ENCODE measurements around the gene NSFL1C. TPM values are rescaled to one million over a fixed set of nuclear protein-coding genes. Genes with fewer than 3 reads are reported as not detected.

NSFL1C gene
- total RNA-seq, 2 donors from 2014 or later = 43.0 to 54.5 TPM

GRCh38 chr20:1456300-1456699 lies 10.3 kb downstream of the NSFL1C start:
- intact Hi-C loops (cut with DNase I) = no loop called here
- peaks cover 11 to 30% of the 10 kb centered on the region in 2 donors for H3K36me3 ChIP-seq

GRCh38 chr20:1450926-1451491 lies 15.6 kb downstream of the NSFL1C start:
- intact Hi-C loops (cut with DNase I) = no loop called here
- H3K27ac ChIP-seq = no peak overlapping the region
- H3K36me3 ChIP-seq = peaks cover 24 to 28% of the 10 kb centered on the region in 2 donors
- TF ChIP-seq POLR2A (IDR thresholded peaks at IDR 0.05) = no peak
- TF ChIP-seq, protein P1, sequence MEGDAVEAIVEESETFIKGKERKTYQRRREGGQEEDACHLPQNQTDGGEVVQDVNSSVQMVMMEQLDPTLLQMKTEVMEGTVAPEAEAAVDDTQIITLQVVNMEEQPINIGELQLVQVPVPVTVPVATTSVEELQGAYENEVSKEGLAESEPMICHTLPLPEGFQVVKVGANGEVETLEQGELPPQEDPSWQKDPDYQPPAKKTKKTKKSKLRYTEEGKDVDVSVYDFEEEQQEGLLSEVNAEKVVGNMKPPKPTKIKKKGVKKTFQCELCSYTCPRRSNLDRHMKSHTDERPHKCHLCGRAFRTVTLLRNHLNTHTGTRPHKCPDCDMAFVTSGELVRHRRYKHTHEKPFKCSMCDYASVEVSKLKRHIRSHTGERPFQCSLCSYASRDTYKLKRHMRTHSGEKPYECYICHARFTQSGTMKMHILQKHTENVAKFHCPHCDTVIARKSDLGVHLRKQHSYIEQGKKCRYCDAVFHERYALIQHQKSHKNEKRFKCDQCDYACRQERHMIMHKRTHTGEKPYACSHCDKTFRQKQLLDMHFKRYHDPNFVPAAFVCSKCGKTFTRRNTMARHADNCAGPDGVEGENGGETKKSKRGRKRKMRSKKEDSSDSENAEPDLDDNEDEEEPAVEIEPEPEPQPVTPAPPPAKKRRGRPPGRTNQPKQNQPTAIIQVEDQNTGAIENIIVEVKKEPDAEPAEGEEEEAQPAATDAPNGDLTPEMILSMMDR (IDR thresholded peaks at IDR 0.05) = no peak
- TF ChIP-seq POLR2AphosphoS5 (IDR thresholded peaks at IDR 0.05) = no peak
- no peak overlapping the region for H3K4me3 ChIP-seq
- no peaks in the 10 kb centered on the region for H3K27me3 ChIP-seq (replicated peaks; ENCODE audit: insufficient read depth)
- DNase-seq (ENCODE audit: low spot score) = no peak
- H3K9me3 ChIP-seq = no peaks in the 10 kb centered on the region
- H3K4me1 ChIP-seq (replicated peaks) = no peaks in the 10 kb centered on the region

More at GRCh38 chr20:1456300-1456699, 10.3 kb downstream of the NSFL1C start:
- WGBS = 94% methylated on average over 5 of the region's 5 CpGs
- no peak for TF ChIP-seq POLR2A (IDR thresholded peaks at IDR 0.05)
- H3K27ac ChIP-seq = no peak overlapping the region
- H3K9me3 ChIP-seq = no peaks in the 10 kb centered on the region
- no peak overlapping the region for H3K4me3 ChIP-seq
- no peak for DNase-seq (ENCODE audit: low spot score)
- no peaks in the 10 kb centered on the region for H3K27me3 ChIP-seq (replicated peaks; ENCODE audit: insufficient read depth)
- H3K4me1 ChIP-seq (replicated peaks) = no peaks in the 10 kb centered on the region

DNA sequence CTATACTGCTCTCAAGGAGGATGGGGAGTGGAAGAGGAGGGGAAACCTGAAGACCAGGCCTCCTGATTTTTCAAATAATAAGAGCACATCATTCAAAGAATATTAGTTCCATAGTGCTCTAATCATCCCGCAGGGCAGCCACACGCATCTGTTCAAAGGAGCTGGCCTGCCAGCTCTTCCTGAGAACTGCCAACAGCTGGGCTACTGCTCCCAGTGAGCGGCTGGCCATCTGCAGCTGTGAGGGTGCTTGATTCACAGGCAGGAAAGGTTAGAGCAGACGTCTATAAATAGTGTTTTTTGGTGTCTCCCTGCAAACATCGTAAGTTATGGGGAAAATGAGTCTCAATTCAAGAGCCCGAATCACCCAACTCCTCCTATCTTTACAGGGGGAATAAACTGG lies 17.3 kb downstream of the NSFL1C start:
- no peak for DNase-seq (ENCODE audit: low spot score)
- no peaks in the 10 kb centered on the region for H3K27me3 ChIP-seq (replicated peaks; ENCODE audit: insufficient read depth)
- peaks cover 28 to 44% of the 10 kb centered on the region in 2 donors for H3K36me3 ChIP-seq
- no peak for TF ChIP-seq POLR2AphosphoS5 (IDR thresholded peaks at IDR 0.05)
- TF ChIP-seq POLR2A (IDR thresholded peaks at IDR 0.05) = no peak
- TF ChIP-seq, protein P1 (IDR thresholded peaks at IDR 0.05) = no peak
- no peaks in the 10 kb centered on the region for H3K9me3 ChIP-seq
- no peaks in the 10 kb centered on the region for H3K4me1 ChIP-seq (replicated peaks)
- intact Hi-C loops (cut with DNase I) = no loop called here
- 92% methylated on average over 6 of the region's 6 CpGs for WGBS
- no peak overlapping the region for H3K27ac ChIP-seq
- H3K4me3 ChIP-seq = no peak overlapping the region

DNA sequence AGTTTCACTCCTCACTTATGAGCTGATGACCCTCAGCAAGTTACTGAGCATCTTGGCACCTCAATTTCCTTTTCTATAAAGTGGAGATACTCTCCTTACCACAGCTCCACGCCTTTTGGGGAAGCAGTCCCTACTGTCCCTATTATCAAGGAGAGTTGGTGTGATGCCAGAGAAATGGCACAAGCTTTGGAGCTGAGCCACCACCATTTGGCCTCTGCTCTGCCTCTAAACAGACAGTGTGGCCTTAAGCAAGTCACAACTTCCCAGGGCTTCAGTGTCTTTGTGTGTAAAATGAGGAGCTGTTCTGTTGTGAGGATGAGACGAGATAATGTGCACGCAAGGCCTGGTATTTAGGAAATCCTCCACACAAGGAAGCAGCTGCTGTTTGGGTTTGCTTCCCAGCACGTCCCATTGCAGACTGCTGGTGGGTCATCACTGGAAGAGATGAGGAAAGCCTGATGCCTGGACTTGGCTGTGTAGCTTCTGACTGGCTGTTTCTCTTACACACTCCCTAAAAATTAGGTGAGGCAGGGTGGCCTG lies 18.5 kb downstream of the NSFL1C start:
- H3K27ac ChIP-seq = no peak overlapping the region
- peaks cover 28 to 49% of the 10 kb centered on the region in 2 donors for H3K36me3 ChIP-seq
- no peak for DNase-seq (ENCODE audit: low spot score)
- H3K4me1 ChIP-seq (replicated peaks) = no peaks in the 10 kb centered on the region
- no peaks in the 10 kb centered on the region for H3K27me3 ChIP-seq (replicated peaks; ENCODE audit: insufficient read depth)
- TF ChIP-seq, protein P1 (IDR thresholded peaks at IDR 0.05) = no peak
- TF ChIP-seq POLR2AphosphoS5 (IDR thresholded peaks at IDR 0.05) (no peak), POLR2A (IDR thresholded peaks at IDR 0.05) (no peak)
- H3K9me3 ChIP-seq = no peaks in the 10 kb centered on the region
- 89% methylated on average over 4 of the region's 4 CpGs for WGBS
- intact Hi-C loops (cut with DNase I) = no loop called here
- H3K4me3 ChIP-seq = no peak overlapping the region

GRCh38 chr20:1446536-1446935 lies 20.1 kb downstream of the NSFL1C start:
- DNase-seq (ENCODE audit: low spot score) = no peak
- 100% methylated on average over 1 of the region's 1 CpG for WGBS
- intact Hi-C loops (cut with DNase I) = no loop called here

More at GRCh38 chr20:1446536-1446935, 20.1 kb downstream of the NSFL1C start:
- H3K27me3 ChIP-seq (replicated peaks; ENCODE audit: insufficient read depth) = no peaks in the 10 kb centered on the region
- no peaks in the 10 kb centered on the region for H3K4me1 ChIP-seq (replicated peaks)
- H3K36me3 ChIP-seq = peaks cover 20 to 45% of the 10 kb centered on the region in 2 donors
- no peak overlapping the region for H3K4me3 ChIP-seq
- no peaks in the 10 kb centered on the region for H3K9me3 ChIP-seq
- TF ChIP-seq POLR2AphosphoS5 (IDR thresholded peaks at IDR 0.05) (no peak), POLR2A (IDR thresholded peaks at IDR 0.05) (no peak)
- TF ChIP-seq, protein P1 (IDR thresholded peaks at IDR 0.05) = no peak
- no peak overlapping the region for H3K27ac ChIP-seq
